PC-3 (cell line): ENCODE measurements around the gene ZMYND19. TPM values are rescaled to one million over a fixed set of nuclear protein-coding genes. Genes with fewer than 3 reads are reported as not detected.

ENCODE experiments used
- ATAC-seq: fragments of 200-7000 bp; cut with Tn5 transposase; 2 replicates; pipeline ENCODE4 v1.9.1; 2020; ENCODE audit warnings: mild to moderate bottlenecking, moderate library complexity
- BruUV-seq: library from RNA; stranded (reverse); fragments of 400-500 nt; replicated peaks from 2 replicates; lab custom pipeline; 2021; lab: Mats Ljungman, UMichigan
- CTCF ChIA-PET: fragments of 300-600 bp; sonication (Branson Sonifier 250); formaldehyde crosslinking; loops from one replicate; lab custom pipeline; 2022; ENCODE audit warnings: antibody characterized with exemption; lab: Charles Lee
- POLR2A ChIA-PET: fragments of 300-600 bp; sonication (Branson Sonifier 250); formaldehyde crosslinking; loops from one replicate; lab custom pipeline; 2022; ENCODE audit warnings: antibody characterized with exemption; ENCODE audit not compliant: unreplicated experiment; lab: Charles Lee
- DNase-seq: peaks from one replicate; pipeline ENCODE4 v3.0.0-alpha.2; 2015
- H2AFZ ChIP-seq: fragments of 300-600 bp; sonication (generic); 2 replicates; pipeline ENCODE4 v1.6.0; 2016; ENCODE audit warnings: antibody characterized with exemption, low read length
- H3F3A ChIP-seq: fragments of 300-600 bp; sonication (generic); one replicate; pipeline ENCODE4 v1.6.0; 2017; ENCODE audit warnings: antibody characterized with exemption, low read length, control low read depth, mild to moderate bottlenecking; ENCODE audit not compliant: unreplicated experiment
- H3K27ac ChIP-seq: fragments of 300-600 bp; sonication (generic); 2 replicates; pipeline ENCODE4 v1.5.1; 2016; ENCODE audit warnings: mild to moderate bottlenecking, low read length
- H3K27me3 ChIP-seq: fragments of 300-600 bp; sonication (generic); 2 replicates; pipeline ENCODE4 v1.6.1; 2016; ENCODE audit warnings: low read length, mixed read lengths
- H3K36me3 ChIP-seq: fragments of 300-600 bp; sonication (generic); 2 replicates; pipeline ENCODE4 v1.6.1; 2016; ENCODE audit warnings: low read depth, mixed run types, low read length, mixed read lengths
- H3K4me1 ChIP-seq: fragments of 300-600 bp; sonication (generic); 2 replicates; pipeline ENCODE4 v1.5.1; 2016; ENCODE audit warnings: low read length; ENCODE audit not compliant: insufficient read depth
- H3K4me2 ChIP-seq: fragments of 300-600 bp; sonication (generic); 2 replicates; pipeline ENCODE4 v1.6.0; 2016; ENCODE audit warnings: low read length
- H3K4me3 ChIP-seq: fragments of 300-600 bp; sonication (generic); 2 replicates; pipeline ENCODE4 v1.5.1; 2016; ENCODE audit warnings: mild to moderate bottlenecking, low read length, mixed read lengths
- H3K79me2 ChIP-seq: fragments of 300-600 bp; sonication (generic); 2 replicates; pipeline ENCODE4 v1.6.1; 2017; ENCODE audit warnings: low read length, mixed read lengths
- H3K9ac ChIP-seq: fragments of 300-600 bp; sonication (generic); 2 replicates; pipeline ENCODE4 v1.6.0; 2016; ENCODE audit warnings: mild to moderate bottlenecking, low read length
- H3K9me2 ChIP-seq: fragments of 300-600 bp; sonication (generic); replicated peaks from 2 replicates; pipeline ENCODE4 v1.6.1; 2016; ENCODE audit warnings: mixed run types, low read length, mixed read lengths
- H3K9me3 ChIP-seq: fragments of 300-600 bp; sonication (generic); 2 replicates; pipeline ENCODE4 v1.6.1; 2016; ENCODE audit warnings: low read length, mixed read lengths
- H4K20me1 ChIP-seq: fragments of 300-600 bp; sonication (generic); 2 replicates; pipeline ENCODE4 v1.6.1; 2016; ENCODE audit warnings: low read length, mixed read lengths
- EZH2 ChIP-seq: fragments of 300-600 bp; sonication (generic); IDR thresholded peaks from one replicate; pipeline ENCODE4 v1.6.1; 2017; ENCODE audit warnings: antibody characterized with exemption, mild to moderate bottlenecking, low read length; ENCODE audit not compliant: unreplicated experiment
- EZH2phosphoT487 ChIP-seq: fragments of 300-600 bp; sonication (generic); IDR thresholded peaks from 2 replicates; pipeline ENCODE4 v1.6.1; 2018; ENCODE audit warnings: mild to moderate bottlenecking, antibody characterized with exemption, low read length, borderline replicate concordance
- intact Hi-C: fragments of 100-400 bp; cut with micrococcal nuclease; formaldehyde crosslinking; loops from 2 replicates; pipeline ENCODE4 v1.9.0; 2023
- total RNA-seq: library from RNA; depleted of rRNA; stranded (reverse); fragments of >200 nt; gene quantifications from 2 replicates; pipeline ENCODE4 v1.2.3, GENCODE V29; 2014
- TF ChIP-seq, protein P1 (sequence below): fragments of 300-600 bp; sonication (generic); conservative IDR thresholded peaks from 2 replicates; pipeline ENCODE4 v1.5.1; 2017; ENCODE audit warnings: antibody characterized with exemption, low read depth, mild to moderate bottlenecking, low read length

Gene ZMYND19
- total RNA-seq, 1 experiment from 2014 or later, result 39.5 TPM

DNA sequence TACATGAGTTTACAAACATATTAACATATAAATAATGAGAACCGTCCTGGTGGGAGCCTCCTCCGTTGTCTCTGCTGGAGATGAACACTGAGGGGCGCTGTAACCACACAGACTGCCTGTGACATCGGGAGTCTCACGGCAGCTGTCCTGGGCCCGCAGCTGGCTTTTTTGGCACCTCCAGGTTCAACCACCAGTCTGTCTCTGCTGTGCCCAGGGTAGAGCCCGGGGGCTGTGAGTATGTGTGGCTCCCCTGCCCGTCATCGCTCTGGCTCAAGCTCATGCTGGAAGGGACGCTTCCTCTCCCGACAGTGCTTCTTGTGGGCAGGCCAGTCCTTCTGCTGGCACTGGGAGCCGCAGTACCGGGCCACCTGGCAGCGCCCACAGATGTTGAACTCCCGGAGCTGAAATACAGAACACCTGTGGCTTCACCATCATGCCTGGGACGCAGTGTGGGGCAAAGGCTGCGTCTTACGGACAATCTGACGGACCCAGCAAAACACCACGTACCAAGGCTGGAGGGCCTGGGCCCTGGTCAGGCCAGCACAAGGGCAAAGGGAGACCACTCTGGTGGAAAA is 7.9 kb downstream of the ZMYND19 start:
- Histone ChIP-seq H3K4me2 (no peak overlapping the region), H3K27me3 (no peaks in the 10 kb centered on the region), H4K20me1 (no peaks in the 10 kb centered on the region), H3K27ac (no peak overlapping the region), H3K9ac (no peak overlapping the region), H3F3A (no peaks in the 10 kb centered on the region), H3K9me3 (no peaks in the 10 kb centered on the region), H2AFZ (no peak overlapping the region), H3K79me2 (peaks cover 13% of the 10 kb centered on the region), H3K4me3 (no peak overlapping the region), H3K4me1 (peaks cover 7% of the 10 kb centered on the region; the same call in 1 of the 2 replicates), H3K9me2 (no peaks in the 10 kb centered on the region), H3K36me3 (no peaks in the 10 kb centered on the region; the same call in 1 of the 2 replicates)
- no TSS peak for BruUV-seq
- ChIA-PET CTCF (no interaction called here), POLR2A (no interaction called here)
- TF ChIP-seq, protein P1, sequence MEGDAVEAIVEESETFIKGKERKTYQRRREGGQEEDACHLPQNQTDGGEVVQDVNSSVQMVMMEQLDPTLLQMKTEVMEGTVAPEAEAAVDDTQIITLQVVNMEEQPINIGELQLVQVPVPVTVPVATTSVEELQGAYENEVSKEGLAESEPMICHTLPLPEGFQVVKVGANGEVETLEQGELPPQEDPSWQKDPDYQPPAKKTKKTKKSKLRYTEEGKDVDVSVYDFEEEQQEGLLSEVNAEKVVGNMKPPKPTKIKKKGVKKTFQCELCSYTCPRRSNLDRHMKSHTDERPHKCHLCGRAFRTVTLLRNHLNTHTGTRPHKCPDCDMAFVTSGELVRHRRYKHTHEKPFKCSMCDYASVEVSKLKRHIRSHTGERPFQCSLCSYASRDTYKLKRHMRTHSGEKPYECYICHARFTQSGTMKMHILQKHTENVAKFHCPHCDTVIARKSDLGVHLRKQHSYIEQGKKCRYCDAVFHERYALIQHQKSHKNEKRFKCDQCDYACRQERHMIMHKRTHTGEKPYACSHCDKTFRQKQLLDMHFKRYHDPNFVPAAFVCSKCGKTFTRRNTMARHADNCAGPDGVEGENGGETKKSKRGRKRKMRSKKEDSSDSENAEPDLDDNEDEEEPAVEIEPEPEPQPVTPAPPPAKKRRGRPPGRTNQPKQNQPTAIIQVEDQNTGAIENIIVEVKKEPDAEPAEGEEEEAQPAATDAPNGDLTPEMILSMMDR, result peak; percentile 51
- no peak for TF ChIP-seq EZH2phosphoT487
- ATAC-seq (no peak), DNase-seq (no peak)
- intact Hi-C loops, result no loop called here

DNA sequence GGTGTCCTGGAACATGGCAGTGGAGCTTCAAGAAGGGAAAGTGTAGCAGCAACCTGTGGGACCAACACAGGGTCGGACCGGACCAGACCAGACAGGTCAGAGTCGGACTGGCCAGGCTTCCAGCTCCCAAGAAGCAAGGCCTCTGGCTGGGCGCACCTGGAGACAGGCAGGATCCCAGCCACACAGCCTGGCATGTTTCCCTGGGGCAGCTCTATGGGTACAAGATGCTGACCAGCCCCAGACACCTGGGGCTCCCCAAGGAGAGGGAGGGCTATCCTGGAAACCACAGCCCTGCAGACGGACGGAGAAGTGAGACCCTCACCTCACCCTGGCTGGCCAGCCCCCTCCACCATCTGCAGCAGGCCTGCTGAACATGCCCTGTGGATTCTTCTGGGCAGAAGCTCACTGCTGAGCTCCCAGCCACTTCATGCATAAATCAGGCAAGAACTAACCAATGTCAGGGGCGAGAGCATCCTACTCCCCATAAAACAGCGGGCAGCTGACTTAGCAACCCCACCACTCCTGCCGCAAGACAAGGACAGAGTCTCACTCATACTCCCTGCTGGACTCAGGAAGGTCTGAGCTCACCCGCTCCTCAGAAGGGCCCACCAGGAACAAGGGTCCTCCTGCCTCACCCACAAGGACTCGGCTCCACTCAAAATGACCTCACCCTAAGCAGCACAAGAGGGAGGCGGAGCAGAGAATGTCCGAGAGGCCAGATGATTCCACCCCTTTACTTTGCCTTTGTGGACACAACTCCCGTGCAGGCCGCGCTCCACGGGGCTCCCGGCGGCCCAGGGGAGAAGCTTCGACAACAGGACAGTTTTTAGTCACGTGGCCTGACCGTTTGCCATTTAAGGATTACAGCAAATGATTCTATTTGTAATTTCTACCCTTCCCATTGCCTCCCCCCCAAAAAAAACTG is 8.7 kb downstream of the ZMYND19 start:
- Histone ChIP-seq H3K9me2 (no peaks in the 10 kb centered on the region), H3K36me3 (no peaks in the 10 kb centered on the region; the same call in 1 of the 2 replicates), H3F3A (no peaks in the 10 kb centered on the region), H3K79me2 (peaks cover 20% of the 10 kb centered on the region), H3K4me3 (no peak overlapping the region), H2AFZ (no peak overlapping the region), H3K4me2 (no peak overlapping the region), H3K4me1 (peaks cover 12% of the 10 kb centered on the region; the same call in 1 of the 2 replicates), H4K20me1 (no peaks in the 10 kb centered on the region), H3K9ac (no peak overlapping the region), H3K27me3 (no peaks in the 10 kb centered on the region), H3K9me3 (no peaks in the 10 kb centered on the region), H3K27ac (no peak overlapping the region)
- ChIA-PET POLR2A (no interaction called here), CTCF (no interaction called here)
- TF ChIP-seq EZH2 (no peak), EZH2phosphoT487 (no peak)
- TF ChIP-seq, protein P1, result no peak
- no peak for DNase-seq
- intact Hi-C loops, result no loop called here
- no TSS peak for BruUV-seq
- ATAC-seq, result no peak
